CD4-positive, alpha-beta T cell treated with Interleukin-10 for 1 hour (primary cell): ENCODE measurements around the gene OR11H7.
"Not testable (repeated sequence)": the region's sequence is repeated elsewhere in the genome, so short reads cannot be mapped to it uniquely, and the experiment has no call there.

Experiments
- DNase-seq: peaks from one replicate; pipeline ENCODE4 v3.0.0-alpha.2; 2020

Gene OR11H7

GRCh38 chr14:20228681-20229080 lies at the start of gene OR11H7:
OR11H7 (plus strand) TSS chr14:20228981.
- DNase-seq: no peak

- peak; percentile 2 for DNase-seq
Observed at GRCh38 chr14:20179218-20179617, 49.6 kb upstream of the OR11H7 start.

- DNase-seq: no peak
Observed at GRCh38 chr14:20179880-20180279, 48.9 kb upstream of the OR11H7 start.

- DNase-seq: no peak
Observed at GRCh38 chr14:20180486-20180885, 48.3 kb upstream of the OR11H7 start.

GRCh38 chr14:20184181-20184580 lies 44.6 kb upstream of the OR11H7 start:
- no peak for DNase-seq

- no peak for DNase-seq
Observed at GRCh38 chr14:20190596-20190995, 38.2 kb upstream of the OR11H7 start, which contains the start of gene OR11G2. OR11G2 (plus strand) TSS chr14:20190896; CDS start chr14:20197438, 6,542 bp downstream.

- no peak for DNase-seq
Observed at GRCh38 chr14:20191396-20191795, 37.4 kb upstream of the OR11H7 start.

GRCh38 chr14:20194101-20194500 lies 34.7 kb upstream of the OR11H7 start:
- no peak for DNase-seq

- DNase-seq: not testable (repeated sequence)
Observed at GRCh38 chr14:20195170-20195569, 33.6 kb upstream of the OR11H7 start.

- no peak for DNase-seq
Observed at GRCh38 chr14:20195911-20196310, 32.9 kb upstream of the OR11H7 start.

- DNase-seq: no peak
Observed at GRCh38 chr14:20197459-20197858, 31.3 kb upstream of the OR11H7 start.

GRCh38 chr14:20198991-20199390 lies 29.8 kb upstream of the OR11H7 start:
- no peak for DNase-seq

GRCh38 chr14:20204721-20205120 lies 24.1 kb upstream of the OR11H7 start:
- DNase-seq: no peak

GRCh38 chr14:20209595-20209994 lies 19.2 kb upstream of the OR11H7 start:
- DNase-seq: no peak

- DNase-seq: not testable (repeated sequence)
Observed at GRCh38 chr14:20212406-20212805, 16.4 kb upstream of the OR11H7 start.

- no peak for DNase-seq
Observed at GRCh38 chr14:20215196-20215595, 13.6 kb upstream of the OR11H7 start.

- no peak for DNase-seq
Observed at GRCh38 chr14:20219033-20219432, 9.7 kb upstream of the OR11H7 start.

- DNase-seq: no peak
Observed at GRCh38 chr14:20223410-20223809, 5.4 kb upstream of the OR11H7 start, which contains the start of gene OR11H6. OR11H6 (plus strand) TSS chr14:20223710; CDS start chr14:20223710, 0 bp downstream.

- DNase-seq: not testable (repeated sequence)
Observed at GRCh38 chr14:20235415-20235814, 6.6 kb downstream of the OR11H7 start.

GRCh38 chr14:20247646-20248246 lies 19.0 kb downstream of the OR11H7 start:
- DNase-seq: peak; percentile 13

- no peak for DNase-seq
Observed at GRCh38 chr14:20262642-20263128, 33.9 kb downstream of the OR11H7 start.

GRCh38 chr14:20264361-20264760 lies 35.6 kb downstream of the OR11H7 start:
- DNase-seq: not testable (repeated sequence)

- DNase-seq: no peak
Observed at GRCh38 chr14:20274062-20274461, 45.3 kb downstream of the OR11H7 start.

- DNase-seq: no peak
Observed at GRCh38 chr14:20277409-20277808, 48.6 kb downstream of the OR11H7 start.

GRCh38 chr14:20278414-20278813 lies 49.6 kb downstream of the OR11H7 start:
- DNase-seq: peak; percentile 44
